HUDEP-2 (cell line): ENCODE data around the gene LCN9.

Source experiments
- DNase-seq, 76 experiments: peaks; one replicate each; lab custom pipeline; 2025; ENCODE audit not compliant: unreplicated experiment in 76 of 76; lab: John Stamatoyannopoulos, UW

Gene LCN9

GRCh38 chr9:135662758-135663450 lies at the start of gene LCN9:
Gene LCN9, plus strand, starts transcription at chr9:135663309. Its CDS starts 13 bp downstream, at chr9:135663322.
- no peak for DNase-seq

- no peak for DNase-seq
Measured at GRCh38 chr9:135613946-135614805, 48.9 kb upstream of the LCN9 start.

- no peak for DNase-seq
Measured at GRCh38 chr9:135614821-135615665, 48.1 kb upstream of the LCN9 start.

- no peak for DNase-seq
Measured at GRCh38 chr9:135615666-135616618, 47.2 kb upstream of the LCN9 start.

- DNase-seq = no peak
Measured at GRCh38 chr9:135616619-135617537, 46.2 kb upstream of the LCN9 start.

- DNase-seq = no peak
Measured at GRCh38 chr9:135617538-135617900, 45.6 kb upstream of the LCN9 start.

- DNase-seq = no peak
Measured at GRCh38 chr9:135617991-135618411, 45.1 kb upstream of the LCN9 start.

- no peak for DNase-seq
Measured at GRCh38 chr9:135618866-135619598, 44.1 kb upstream of the LCN9 start.

- DNase-seq = no peak
Measured at GRCh38 chr9:135619599-135619886, 43.6 kb upstream of the LCN9 start.

GRCh38 chr9:135620558-135620957 lies 42.6 kb upstream of the LCN9 start:
- no peak for DNase-seq

- no peak for DNase-seq
Measured at GRCh38 chr9:135622415-135623020, 40.6 kb upstream of the LCN9 start.

- DNase-seq = no peak
Measured at GRCh38 chr9:135624282-135624681, 38.8 kb upstream of the LCN9 start.

- no peak for DNase-seq
Measured at GRCh38 chr9:135632841-135633240, 30.3 kb upstream of the LCN9 start.

GRCh38 chr9:135636930-135637530 lies 26.1 kb upstream of the LCN9 start:
- DNase-seq = peak in 23 of 76 experiments; percentile 0 to 56 (median 21)

- DNase-seq = no peak
Measured at GRCh38 chr9:135639196-135639595, 23.9 kb upstream of the LCN9 start, which contains the start of gene GLT6D1. Gene GLT6D1, minus strand, starts transcription at chr9:135639540. Its CDS starts 353 bp downstream, at chr9:135639187.

GRCh38 chr9:135641047-135641446 lies 22.1 kb upstream of the LCN9 start:
- DNase-seq = no peak

GRCh38 chr9:135641745-135642144 lies 21.4 kb upstream of the LCN9 start:
- DNase-seq = no peak
